Stimulated activated CD4-positive, alpha-beta T cell treated with anti-CD3 and anti-CD28 coated beads, Interleukin-4, amount 100 ng/mL, for 48 hours (primary cell): ENCODE measurements around the gene MGRN1.

Source experiments
- DNase-seq, 2 donors: peaks; one replicate each; pipeline ENCODE4 v3.0.0-alpha.2; 2020; ENCODE audit warnings: low read depth in 2 of 2

The MGRN1 gene

GRCh38 chr16:4674926-4675530 is 50.4 kb downstream of the MGRN1 start:
- DNase-seq: no peak

GRCh38 chr16:4675864-4676786 is 51.5 kb downstream of the MGRN1 start:
- peak; percentile 48 to 64 for DNase-seq

- no peak for DNase-seq
These were observed 52.2 kb downstream of the MGRN1 start for GRCh38 chr16:4676831-4677230.

GRCh38 chr16:4677390-4677789 is 52.8 kb downstream of the MGRN1 start:
- no peak for DNase-seq

GRCh38 chr16:4677994-4678393 is 53.4 kb downstream of the MGRN1 start:
- no peak for DNase-seq

- no peak for DNase-seq
These were observed 54.0 kb downstream of the MGRN1 start for GRCh38 chr16:4678596-4678995.

- DNase-seq: no peak
These were observed 54.7 kb downstream of the MGRN1 start for GRCh38 chr16:4679156-4679849.

GRCh38 chr16:4679850-4680636 is 55.4 kb downstream of the MGRN1 start:
- no peak for DNase-seq

GRCh38 chr16:4680673-4681470 is 56.2 kb downstream of the MGRN1 start:
- no peak for DNase-seq

- no peak for DNase-seq
These were observed 57.0 kb downstream of the MGRN1 start for GRCh38 chr16:4681471-4682083.

- DNase-seq: no peak
These were observed 57.5 kb downstream of the MGRN1 start for GRCh38 chr16:4682084-4682591.

- DNase-seq: peak; percentile 32 to 55
These were observed 58.1 kb downstream of the MGRN1 start for GRCh38 chr16:4682616-4683254.

GRCh38 chr16:4683255-4684057 is 58.8 kb downstream of the MGRN1 start:
- DNase-seq: no peak

- no peak for DNase-seq
These were observed 59.6 kb downstream of the MGRN1 start for GRCh38 chr16:4684058-4684715.

GRCh38 chr16:4684763-4685162 is 60.1 kb downstream of the MGRN1 start:
- DNase-seq: no peak

GRCh38 chr16:4685292-4685691 is 60.7 kb downstream of the MGRN1 start:
- no peak for DNase-seq

- no peak for DNase-seq
These were observed 61.3 kb downstream of the MGRN1 start for GRCh38 chr16:4685776-4686496.
